Measurements from ENCODE around the gene FAM83F. TPM values are rescaled to one million over a fixed set of nuclear protein-coding genes. Genes with fewer than 3 reads are reported as not detected.

FAM83F gene
- total and polyA plus RNA-seq, 4 donors = 0.39 to 1.5 (median 1.2) TPM

GRCh38 chr22:40057652-40058051 lies 62.9 kb downstream of the FAM83F start (continued):
- no peak for TF ChIP-seq FOXA1 (IDR thresholded peaks at IDR 0.05)
- TF ChIP-seq JUND (IDR thresholded peaks at IDR 0.05) = no peak
- TF ChIP-seq YY1 (IDR thresholded peaks at IDR 0.05) = no peak
- TF ChIP-seq ZBTB33 (IDR thresholded peaks at IDR 0.05) = no peak
- TF ChIP-seq RAD21 (IDR thresholded peaks at IDR 0.05) = no peak
- no peak for TF ChIP-seq TAF1 (conservative IDR thresholded peaks at IDR 0.05)

- Histone ChIP-seq H3K27ac (ENCODE audit: low read depth in 1 of 2, low read length in 2 of 2) (no peak overlapping the region), H3K27me3 (ENCODE audit: control insufficient read depth in 4 of 4, insufficient read depth in 4 of 4, low read length in 3 of 4) (no peaks in the 10 kb centered on the region), H3K4me1 (ENCODE audit: control insufficient read depth in 4 of 4, insufficient read depth in 4 of 4, low read length in 3 of 4) (peaks cover 3 to 8% (median 4%) of the 10 kb centered on the region in 4 donors), H3K9me3 (ENCODE audit: control insufficient read depth in 4 of 4, low read length in 3 of 4) (no peaks in the 10 kb centered on the region), H3K36me3 (ENCODE audit: control insufficient read depth in 4 of 4, insufficient read depth in 3 of 4, low read depth in 1 of 4, low read length in 3 of 4) (no peaks in the 10 kb centered on the region), H3K9ac (ENCODE audit: low read depth in 1 of 2, low read length in 2 of 2) (no peak overlapping the region), H3K4me3 (ENCODE audit: low read depth in 1 of 3, low read length in 3 of 3) (no peak overlapping the region)
- DNase-seq (ENCODE audit: low spot score) = no peak
- 80% methylated on average over 5 of the region's 5 CpGs for WGBS
- TF ChIP-seq, protein P1, sequence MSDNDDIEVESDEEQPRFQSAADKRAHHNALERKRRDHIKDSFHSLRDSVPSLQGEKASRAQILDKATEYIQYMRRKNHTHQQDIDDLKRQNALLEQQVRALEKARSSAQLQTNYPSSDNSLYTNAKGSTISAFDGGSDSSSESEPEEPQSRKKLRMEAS (IDR thresholded peaks at IDR 0.05) = no peak
- TF ChIP-seq JUND (IDR thresholded peaks at IDR 0.05) (no peak), GABPA (IDR thresholded peaks at IDR 0.05 in 1 of 2, conservative IDR thresholded peaks at IDR 0.05 in 1 of 2) (no peak)
These were observed 63.5 kb downstream of the FAM83F start for GRCh38 chr22:40058265-40058664.

GRCh38 chr22:40065981-40066380 lies 71.2 kb downstream of the FAM83F start:
- Histone ChIP-seq H3K4me1 (ENCODE audit: control insufficient read depth in 4 of 4, insufficient read depth in 4 of 4, low read length in 3 of 4) (peaks cover 3 to 9% (median 5%) of the 10 kb centered on the region in 4 donors), H3K27ac (ENCODE audit: low read depth in 1 of 2, low read length in 2 of 2) (no peak overlapping the region), H3K9ac (ENCODE audit: low read depth in 1 of 2, low read length in 2 of 2) (no peak overlapping the region), H3K36me3 (ENCODE audit: control insufficient read depth in 4 of 4, insufficient read depth in 3 of 4, low read depth in 1 of 4, low read length in 3 of 4) (no peaks in the 10 kb centered on the region), H3K9me3 (ENCODE audit: control insufficient read depth in 4 of 4, low read length in 3 of 4) (no peaks in the 10 kb centered on the region), H3K27me3 (ENCODE audit: control insufficient read depth in 4 of 4, insufficient read depth in 4 of 4, low read length in 3 of 4) (no peaks in the 10 kb centered on the region), H3K4me3 (ENCODE audit: low read depth in 1 of 3, low read length in 3 of 3) (no peak overlapping the region)
- WGBS = 98% methylated on average over 3 of the region's 3 CpGs
- no peak for TF ChIP-seq NR2F2 (IDR thresholded peaks at IDR 0.05)
- no peak for TF ChIP-seq EGR1 (IDR thresholded peaks at IDR 0.05; ENCODE audit: low read depth in 2 of 2)
- no peak for TF ChIP-seq YY1 (IDR thresholded peaks at IDR 0.05)
- DNase-seq (ENCODE audit: low spot score) = no peak

- H3K4me3 ChIP-seq (ENCODE audit: low read depth in 1 of 3, low read length in 3 of 3) = no peak overlapping the region
- 74% methylated on average over 2 of the region's 2 CpGs for WGBS
- H3K9me3 ChIP-seq (ENCODE audit: control insufficient read depth in 4 of 4, low read length in 3 of 4) = no peaks in the 10 kb centered on the region
- H3K27me3 ChIP-seq (ENCODE audit: control insufficient read depth in 4 of 4, insufficient read depth in 4 of 4, low read length in 3 of 4) = no peaks in the 10 kb centered on the region
- DNase-seq (ENCODE audit: low spot score) = no peak
- peaks cover 3 to 17% (median 8%) of the 10 kb centered on the region in 4 donors for H3K4me1 ChIP-seq (ENCODE audit: control insufficient read depth in 4 of 4, insufficient read depth in 4 of 4, low read length in 3 of 4)
- no peaks in the 10 kb centered on the region for H3K36me3 ChIP-seq (ENCODE audit: control insufficient read depth in 4 of 4, insufficient read depth in 3 of 4, low read depth in 1 of 4, low read length in 3 of 4)
- H3K9ac ChIP-seq (ENCODE audit: low read depth in 1 of 2, low read length in 2 of 2) = no peak overlapping the region
- no peak for TF ChIP-seq YY1 (IDR thresholded peaks at IDR 0.05)
- TF ChIP-seq EGR1 (IDR thresholded peaks at IDR 0.05; ENCODE audit: low read depth in 2 of 2) = no peak
- no peak for TF ChIP-seq RXRA (IDR thresholded peaks at IDR 0.05)
- no peak for TF ChIP-seq FOXA2 (IDR thresholded peaks at IDR 0.05)
- TF ChIP-seq HNF4A (conservative IDR thresholded peaks at IDR 0.05) = no peak
- H3K27ac ChIP-seq (ENCODE audit: low read depth in 1 of 2, low read length in 2 of 2) = no peak overlapping the region
These were observed 72.9 kb downstream of the FAM83F start for GRCh38 chr22:40067639-40068038.
